Nephron progenitor cell (in vitro differentiated cells): Measurements from ENCODE around the gene PRTN3.

Experiments used
- DNase-seq: peaks from one replicate; pipeline ENCODE4 v3.0.0; 2021
- H3K27ac Mint-ChIP-seq: 2 replicates; pipeline ENCODE4 v1.8.0; 2021; ENCODE audit warnings: mild to moderate bottlenecking, moderate library complexity, mixed read lengths
- H3K27me3 Mint-ChIP-seq: 2 replicates; pipeline ENCODE4 v1.8.0; 2021; ENCODE audit warnings: mild to moderate bottlenecking, low read depth, mixed read lengths; ENCODE audit not compliant: poor library complexity
- H3K36me3 Mint-ChIP-seq: 2 replicates; pipeline ENCODE4 v1.8.0; 2021; ENCODE audit warnings: low read depth, mixed read lengths
- H3K4me1 Mint-ChIP-seq: 2 replicates; pipeline ENCODE4 v1.8.0; 2021; ENCODE audit warnings: mixed read lengths
- H3K4me3 Mint-ChIP-seq: 2 replicates; pipeline ENCODE4 v1.8.0; 2021; ENCODE audit warnings: mild to moderate bottlenecking, moderate library complexity, mixed read lengths
- H3K9me3 Mint-ChIP-seq: 2 replicates; pipeline ENCODE4 v1.8.0; 2021; ENCODE audit warnings: mild to moderate bottlenecking, moderate library complexity, mixed read lengths
- TF ChIP-seq, protein P1 (sequence below): fragments of 200-600 bp; sonication (generic); IDR thresholded peaks from 2 replicates; pipeline ENCODE4 v1.5.0; 2021; ENCODE audit warnings: antibody characterized with exemption

PRTN3 gene

DNA sequence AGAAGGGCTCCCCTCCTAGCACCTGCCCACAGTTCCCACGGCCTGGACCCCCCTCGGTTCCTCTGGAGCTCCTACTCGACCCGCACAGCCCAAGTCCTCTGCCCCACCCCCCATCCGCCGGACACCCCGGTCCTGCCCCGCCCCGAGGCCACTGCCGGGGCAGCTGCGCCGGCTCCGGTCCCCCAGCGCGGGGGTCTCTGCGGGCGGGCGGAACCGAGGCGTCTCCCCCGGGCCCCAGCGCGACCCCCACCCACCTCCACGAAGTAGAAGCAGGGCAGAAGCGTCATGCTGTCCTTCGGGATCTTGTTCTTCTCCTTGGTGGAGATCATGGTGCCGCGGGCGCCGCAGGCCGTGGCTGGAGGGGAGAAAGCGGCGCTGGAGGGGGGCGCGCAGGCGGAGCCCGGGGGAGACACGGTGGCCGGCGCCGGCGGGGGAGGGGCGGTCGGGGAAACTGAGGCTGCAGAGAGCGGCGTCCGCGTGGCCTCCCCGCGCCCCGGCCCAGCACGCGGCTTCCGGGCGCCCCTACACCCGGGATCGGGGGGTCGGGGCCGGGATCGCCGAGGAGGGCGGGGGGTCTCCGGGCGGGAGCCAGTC is 19.5 kb upstream of the PRTN3 start:
- peak; percentile 67 for DNase-seq
- H3K4me1 Mint-ChIP-seq = peaks cover 27% of the 10 kb centered on the region
- no peaks in the 10 kb centered on the region for H3K9me3 Mint-ChIP-seq
- H3K36me3 Mint-ChIP-seq = peaks cover 16% of the 10 kb centered on the region
- TF ChIP-seq, protein P1, sequence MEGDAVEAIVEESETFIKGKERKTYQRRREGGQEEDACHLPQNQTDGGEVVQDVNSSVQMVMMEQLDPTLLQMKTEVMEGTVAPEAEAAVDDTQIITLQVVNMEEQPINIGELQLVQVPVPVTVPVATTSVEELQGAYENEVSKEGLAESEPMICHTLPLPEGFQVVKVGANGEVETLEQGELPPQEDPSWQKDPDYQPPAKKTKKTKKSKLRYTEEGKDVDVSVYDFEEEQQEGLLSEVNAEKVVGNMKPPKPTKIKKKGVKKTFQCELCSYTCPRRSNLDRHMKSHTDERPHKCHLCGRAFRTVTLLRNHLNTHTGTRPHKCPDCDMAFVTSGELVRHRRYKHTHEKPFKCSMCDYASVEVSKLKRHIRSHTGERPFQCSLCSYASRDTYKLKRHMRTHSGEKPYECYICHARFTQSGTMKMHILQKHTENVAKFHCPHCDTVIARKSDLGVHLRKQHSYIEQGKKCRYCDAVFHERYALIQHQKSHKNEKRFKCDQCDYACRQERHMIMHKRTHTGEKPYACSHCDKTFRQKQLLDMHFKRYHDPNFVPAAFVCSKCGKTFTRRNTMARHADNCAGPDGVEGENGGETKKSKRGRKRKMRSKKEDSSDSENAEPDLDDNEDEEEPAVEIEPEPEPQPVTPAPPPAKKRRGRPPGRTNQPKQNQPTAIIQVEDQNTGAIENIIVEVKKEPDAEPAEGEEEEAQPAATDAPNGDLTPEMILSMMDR = no peak
- no peak overlapping the region for H3K27ac Mint-ChIP-seq
- peak overlapping the region; percentile 80 for H3K4me3 Mint-ChIP-seq
- H3K27me3 Mint-ChIP-seq = peaks cover 11% of the 10 kb centered on the region

DNA sequence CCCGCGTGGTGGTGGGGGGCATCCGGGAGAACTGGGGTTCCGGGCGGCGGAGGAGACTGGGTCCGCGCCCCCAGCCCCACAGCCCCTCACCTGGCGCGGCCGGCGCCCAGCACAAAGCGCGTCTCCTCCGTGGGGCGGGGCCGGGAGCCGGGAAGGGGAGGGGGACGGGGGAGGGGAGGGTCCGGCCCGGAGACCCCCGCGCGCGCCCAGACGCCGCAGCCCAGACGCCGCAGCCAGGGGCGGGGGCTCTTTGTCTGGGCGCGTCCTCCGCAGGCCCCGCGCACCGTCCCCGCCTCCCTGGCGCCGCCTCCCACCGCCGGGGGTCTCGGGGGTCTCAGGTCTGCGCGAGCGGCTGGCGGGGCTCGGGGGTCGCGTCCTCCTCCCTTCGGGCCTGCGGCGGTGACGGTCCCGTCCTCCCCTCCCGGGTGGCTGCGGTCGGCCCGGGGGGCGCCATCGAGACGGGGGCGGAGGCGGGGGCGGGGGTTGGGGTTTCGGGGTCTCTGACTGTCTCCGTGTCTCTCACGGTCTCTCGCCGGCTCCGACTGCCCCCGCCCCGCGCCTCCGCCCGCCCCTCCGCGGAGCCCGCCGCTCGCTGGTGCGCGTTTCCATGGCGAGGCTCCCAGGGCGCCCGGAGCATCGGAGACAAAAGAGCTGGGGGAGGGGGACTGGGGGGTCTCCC is 18.8 kb upstream of the PRTN3 start, which contains the start of gene PLPPR3:
PLPPR3 (minus strand) TSS at position 131 of the 679 bp plus-strand sequence. CDS start 396 bp downstream, outside the sequence.
- Mint-ChIP-seq H3K36me3 (peaks cover 10% of the 10 kb centered on the region), H3K4me1 (peaks cover 23% of the 10 kb centered on the region), H3K27me3 (peaks cover 11% of the 10 kb centered on the region), H3K9me3 (no peaks in the 10 kb centered on the region), H3K4me3 (peak within 1 kb of the TSS; percentile 80), H3K27ac (no peak within 1 kb of the TSS)
- peak; percentile 72 for DNase-seq
- TF ChIP-seq, protein P1 = no peak

DNA sequence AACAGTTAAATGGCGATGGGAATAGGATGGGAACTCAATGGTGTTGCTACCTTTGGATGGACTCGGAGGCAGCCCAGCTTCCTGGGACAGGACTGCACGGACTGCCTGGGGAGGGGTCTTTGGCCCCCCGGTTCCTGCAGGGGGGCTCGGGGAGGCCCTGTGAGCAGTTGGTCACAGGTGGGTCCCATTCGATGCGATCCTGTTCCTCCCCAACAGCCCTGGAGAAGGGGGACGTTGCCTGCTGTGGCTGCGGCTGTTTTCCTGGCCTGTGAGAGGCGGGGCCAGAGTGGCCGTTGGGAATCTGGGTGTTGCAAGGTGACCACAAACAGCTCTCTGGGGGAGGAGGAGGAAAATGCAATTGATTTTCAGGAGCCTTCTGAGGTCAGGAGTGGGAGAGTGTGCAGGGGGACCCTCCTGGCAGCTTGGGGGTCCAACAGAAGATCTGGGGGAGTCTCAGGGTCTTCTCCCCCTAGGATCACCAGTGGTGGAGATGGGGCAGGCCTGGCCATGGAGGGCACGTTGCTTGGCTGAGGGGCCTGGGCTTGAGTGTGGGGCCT is 17.2 kb upstream of the PRTN3 start:
- peak overlapping the region; percentile 66 for H3K27ac Mint-ChIP-seq
- H3K4me3 Mint-ChIP-seq = peak overlapping the region; percentile 66
- peaks cover 11% of the 10 kb centered on the region for H3K27me3 Mint-ChIP-seq
- peaks cover 23% of the 10 kb centered on the region for H3K4me1 Mint-ChIP-seq
- TF ChIP-seq, protein P1 = no peak
- no peaks in the 10 kb centered on the region for H3K36me3 Mint-ChIP-seq
- DNase-seq = peak; percentile 49
- H3K9me3 Mint-ChIP-seq = no peaks in the 10 kb centered on the region

DNA sequence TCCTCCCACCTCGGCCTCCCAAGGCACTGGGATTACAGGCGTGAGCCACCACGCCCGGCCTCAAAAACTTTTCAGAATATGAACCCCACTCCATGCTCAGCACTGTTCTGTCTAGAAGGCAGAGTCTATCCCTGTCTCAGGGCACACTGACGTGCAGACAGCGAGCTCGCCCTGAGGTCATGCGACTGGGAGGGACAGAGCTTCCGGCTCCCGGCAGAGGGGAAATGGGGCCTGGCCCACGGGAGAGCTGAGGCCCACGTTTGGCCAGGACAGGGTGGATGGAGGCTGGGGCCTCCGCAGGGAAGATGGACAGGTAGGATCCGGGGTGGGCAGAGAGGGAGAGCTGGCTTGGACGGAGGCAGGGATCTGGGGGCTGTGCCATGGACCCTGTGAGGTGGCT is 15.9 kb upstream of the PRTN3 start:
- TF ChIP-seq, protein P1 = no peak
- Mint-ChIP-seq H3K4me1 (peaks cover 17% of the 10 kb centered on the region), H3K4me3 (no peak overlapping the region), H3K36me3 (no peaks in the 10 kb centered on the region), H3K9me3 (no peaks in the 10 kb centered on the region), H3K27me3 (peaks cover 11% of the 10 kb centered on the region), H3K27ac (no peak overlapping the region)
- DNase-seq = no peak

DNA sequence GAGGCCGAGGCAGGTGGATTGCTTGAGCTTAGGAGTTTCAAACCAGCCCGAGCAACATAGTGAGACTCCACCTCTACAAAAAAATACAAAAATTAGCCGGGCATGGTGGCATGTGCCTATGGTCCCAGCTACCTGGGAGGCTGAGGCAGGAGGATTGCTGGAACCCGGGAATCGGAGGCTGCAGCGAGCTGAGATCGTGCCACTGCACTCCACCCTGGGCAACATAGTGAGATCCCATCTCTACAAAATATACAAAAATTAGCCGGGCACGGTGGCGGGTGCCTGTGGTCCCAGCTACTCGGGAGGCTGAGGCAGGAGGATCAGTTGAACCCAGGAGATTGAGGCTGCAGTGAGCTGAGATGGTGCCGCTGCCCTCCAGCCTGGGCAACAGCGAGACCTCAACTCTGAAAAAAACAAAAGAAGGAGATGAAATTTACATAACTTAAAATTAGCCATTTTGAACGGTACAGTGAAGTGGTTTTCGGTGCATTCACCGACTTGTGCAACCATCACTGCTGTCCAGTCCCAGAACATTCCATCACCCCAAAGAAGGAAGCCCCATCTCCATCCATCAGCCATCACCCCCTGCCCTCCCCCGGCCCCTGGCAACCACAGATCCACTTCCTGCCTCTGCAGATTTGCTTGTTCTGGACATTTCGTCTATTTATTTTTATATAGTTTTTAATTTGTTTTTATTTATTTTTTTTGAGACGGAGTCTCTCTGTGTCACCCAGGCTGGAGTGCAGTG is 14.7 kb upstream of the PRTN3 start:
- Mint-ChIP-seq H3K27me3 (peaks cover 6% of the 10 kb centered on the region), H3K27ac (no peak overlapping the region), H3K4me1 (peaks cover 15% of the 10 kb centered on the region), H3K36me3 (no peaks in the 10 kb centered on the region), H3K4me3 (no peak overlapping the region), H3K9me3 (no peaks in the 10 kb centered on the region)
- TF ChIP-seq, protein P1 = no peak
- no peak for DNase-seq
